IMR-90 (cell line): Measurements from ENCODE around the gene LRP1B. TPM values are rescaled to one million over a fixed set of nuclear protein-coding genes. Genes with fewer than 3 reads are reported as not detected.

Source experiments
- ATAC-seq: fragments of 200-7000 bp; cut with Tn5 transposase; 2 replicates; pipeline ENCODE4 v1.9.1; 2020; ENCODE audit warnings: low read depth, mild to moderate bottlenecking, moderate library complexity
- BruUV-seq: library from RNA; stranded (reverse); fragments of 400-500 nt; replicated peaks from 2 replicates; lab custom pipeline; 2021; lab: Mats Ljungman, UMichigan
- CTCF ChIA-PET: fragments of 300-600 bp; formaldehyde crosslinking; extraction: SDS; loops from one replicate; lab custom pipeline; 2021; ENCODE audit warnings: antibody characterized with exemption; lab: Yijun Ruan, JAX
- POLR2A ChIA-PET: fragments of 300-600 bp; sonication (Branson Sonifier 250); formaldehyde crosslinking; loops from one replicate; lab custom pipeline; 2022; ENCODE audit warnings: antibody characterized with exemption; ENCODE audit not compliant: unreplicated experiment; lab: Charles Lee
- DNase-seq: peaks from one replicate; pipeline ENCODE4 v3.0.0; 2013
- H2AFZ ChIP-seq: replicated peaks from 2 replicates; pipeline ENCODE3; 2013; ENCODE audit warnings: low read length, mild to moderate bottlenecking; ENCODE audit not compliant: poor library complexity
- H2AK5ac ChIP-seq: 2 replicates; pipeline ENCODE4 v1.6.1; 2013; ENCODE audit warnings: low read depth, low read length, inconsistent platforms
- H2AK9ac ChIP-seq: replicated peaks from 2 replicates; pipeline ENCODE3; 2013; ENCODE audit warnings: mild to moderate bottlenecking, low read depth, low read length, moderate library complexity; ENCODE audit not compliant: poor library complexity
- H2BK120ac ChIP-seq: 2 replicates; pipeline ENCODE4 v1.6.1; 2013; ENCODE audit warnings: low read depth, low read length, inconsistent platforms
- H2BK15ac ChIP-seq: 3 replicates; pipeline ENCODE4 v1.6.1; 2013; ENCODE audit warnings: low read depth, low read length, inconsistent platforms
- H2BK20ac ChIP-seq: 2 replicates; pipeline ENCODE4 v1.6.1; 2013; ENCODE audit warnings: low read depth, mild to moderate bottlenecking, inconsistent platforms, low read length, moderate library complexity
- H2BK5ac ChIP-seq: 2 replicates; pipeline ENCODE4 v1.6.1; 2013; ENCODE audit warnings: mild to moderate bottlenecking, low read depth, low read length, inconsistent platforms; ENCODE audit not compliant: poor library complexity, severe bottlenecking
- H3K14ac ChIP-seq: replicated peaks from 2 replicates; pipeline ENCODE4 v1.6.1; 2013; ENCODE audit warnings: low read depth, low read length, inconsistent platforms
- H3K18ac ChIP-seq: 2 replicates; pipeline ENCODE4 v1.6.1; 2013; ENCODE audit warnings: low read depth, low read length, control low read depth
- H3K23ac ChIP-seq: 2 replicates; pipeline ENCODE4 v1.6.1; 2013; ENCODE audit warnings: low read depth, low read length, inconsistent platforms
- H3K27ac ChIP-seq: 2 replicates; pipeline ENCODE4 v1.5.1; 2013; ENCODE audit warnings: mild to moderate bottlenecking, control low read depth, low read length; ENCODE audit not compliant: insufficient read depth
- H3K27me3 ChIP-seq: 2 replicates; pipeline ENCODE4 v1.6.1; 2013; ENCODE audit warnings: low read length; ENCODE audit not compliant: control insufficient read depth, insufficient read depth
- H3K36me3 ChIP-seq: 2 replicates; pipeline ENCODE4 v1.6.1; 2013; ENCODE audit warnings: low read length, mixed read lengths; ENCODE audit not compliant: control insufficient read depth, insufficient read depth
- H3K4ac ChIP-seq: 2 replicates; pipeline ENCODE4 v1.6.1; 2013; ENCODE audit warnings: low read depth, low read length, inconsistent platforms
- H3K4me1 ChIP-seq: 2 replicates; pipeline ENCODE4 v1.6.1; 2013; ENCODE audit warnings: low read length, mixed read lengths; ENCODE audit not compliant: control insufficient read depth, insufficient read depth
- H3K4me2 ChIP-seq: 2 replicates; pipeline ENCODE4 v1.6.1; 2013; ENCODE audit warnings: low read depth, mild to moderate bottlenecking, control low read depth, low read length, moderate library complexity
- H3K4me3 ChIP-seq: 2 replicates; pipeline ENCODE4 v1.5.1; 2013; ENCODE audit warnings: low read depth, mild to moderate bottlenecking, control low read depth, low read length, moderate library complexity; ENCODE audit not compliant: insufficient read depth
- H3K56ac ChIP-seq: 2 replicates; pipeline ENCODE4 v1.6.1; 2013; ENCODE audit warnings: low read length, inconsistent platforms; ENCODE audit not compliant: insufficient read depth; ENCODE audit errors: extremely low read depth
- H3K79me1 ChIP-seq, 2 experiments: 2 replicates each; pipeline ENCODE4 v1.6.1; 2013; ENCODE audit warnings: low read length in 2 of 2, inconsistent platforms in 1 of 2, low read depth in 1 of 2
- H3K9ac ChIP-seq: 2 replicates; pipeline ENCODE4 v1.6.1; 2013; ENCODE audit warnings: low read depth, low read length, control low read depth
- H3K9me1 ChIP-seq: 2 replicates; pipeline ENCODE4 v1.6.1; 2013; ENCODE audit warnings: low read length, inconsistent platforms; ENCODE audit not compliant: insufficient read depth
- H3K9me3 ChIP-seq: 2 replicates; pipeline ENCODE4 v1.6.1; 2013; ENCODE audit warnings: low read length; ENCODE audit not compliant: control insufficient read depth, insufficient read depth
- H4K20me1 ChIP-seq: 2 replicates; pipeline ENCODE4 v1.6.1; 2013; ENCODE audit warnings: low read length, inconsistent platforms; ENCODE audit not compliant: insufficient read depth
- H4K5ac ChIP-seq: 2 replicates; pipeline ENCODE4 v1.6.1; 2013; ENCODE audit warnings: mild to moderate bottlenecking, low read depth, low read length, control low read depth
- H4K8ac ChIP-seq, 2 experiments: 2 replicates each; pipeline ENCODE4 v1.6.1; 2013; ENCODE audit warnings: low read depth in 2 of 2, low read length in 2 of 2, control low read depth in 1 of 2, inconsistent platforms in 1 of 2
- H4K91ac ChIP-seq: 2 replicates; pipeline ENCODE4 v1.6.1; 2013; ENCODE audit warnings: low read depth, low read length, inconsistent platforms; ENCODE audit not compliant: insufficient read depth
- BHLHE40 ChIP-seq: fragments of 150-350 bp; IDR thresholded peaks from 2 replicates; pipeline ENCODE4 v1.6.1; 2016; ENCODE audit warnings: mild to moderate bottlenecking, low read depth, low read length
- CEBPB ChIP-seq: IDR thresholded peaks from 2 replicates; pipeline ENCODE4 v1.6.1; 2012; ENCODE audit warnings: low read depth, low read length, improper control_type of control experiment
- CHD1 ChIP-seq: IDR thresholded peaks from 2 replicates; pipeline ENCODE4 v1.6.1; 2012; ENCODE audit warnings: low read depth, low read length, improper control_type of control experiment
- CTCF ChIP-seq: conservative IDR thresholded peaks from 2 replicates; pipeline ENCODE4 v1.5.1; 2012; ENCODE audit warnings: mild to moderate bottlenecking, low read depth, low read length, improper control_type of control experiment
- FOS ChIP-seq: fragments of 150-350 bp; IDR thresholded peaks from 2 replicates; pipeline ENCODE4 v1.6.1; 2016; ENCODE audit warnings: low read depth, low read length
- MAFK ChIP-seq: IDR thresholded peaks from 2 replicates; pipeline ENCODE4 v1.6.1; 2012; ENCODE audit warnings: low read depth, low read length, improper control_type of control experiment
- MAZ ChIP-seq: IDR thresholded peaks from 2 replicates; pipeline ENCODE4 v1.6.1; 2012; ENCODE audit warnings: low read depth, mild to moderate bottlenecking, low read length, improper control_type of control experiment, moderate library complexity, borderline replicate concordance
- MXI1 ChIP-seq: IDR thresholded peaks from 2 replicates; pipeline ENCODE4 v1.6.1; 2012; ENCODE audit warnings: low read depth, mild to moderate bottlenecking, low read length, moderate library complexity, borderline replicate concordance
- NFE2L2 ChIP-seq: fragments of 150-350 bp; IDR thresholded peaks from 2 replicates; pipeline ENCODE4 v1.6.1; 2016; ENCODE audit warnings: low read depth, mild to moderate bottlenecking, low read length
- POLR2A ChIP-seq: IDR thresholded peaks from 2 replicates; pipeline ENCODE4 v1.6.1; 2012; ENCODE audit warnings: mild to moderate bottlenecking, low read depth, low read length
- RAD21 ChIP-seq: IDR thresholded peaks from 2 replicates; pipeline ENCODE4 v1.6.1; 2012; ENCODE audit warnings: low read length, improper control_type of control experiment
- RCOR1 ChIP-seq: IDR thresholded peaks from 2 replicates; pipeline ENCODE4 v1.6.1; 2012; ENCODE audit warnings: mild to moderate bottlenecking, low read length, improper control_type of control experiment; ENCODE audit not compliant: insufficient replicate concordance
- RFX5 ChIP-seq: IDR thresholded peaks from 2 replicates; pipeline ENCODE4 v1.8.0; 2012; ENCODE audit warnings: low read depth, mild to moderate bottlenecking, low read length, moderate library complexity
- SMC3 ChIP-seq: fragments of 150-350 bp; IDR thresholded peaks from 2 replicates; pipeline ENCODE4 v1.6.1; 2016; ENCODE audit warnings: low read depth, mild to moderate bottlenecking, antibody characterized with exemption, low read length, moderate library complexity
- USF2 ChIP-seq: fragments of 150-350 bp; IDR thresholded peaks from 2 replicates; pipeline ENCODE4 v1.6.1; 2017; ENCODE audit warnings: mild to moderate bottlenecking, antibody characterized with exemption, low read length, low read depth
- WGBS, 2 experiments: methylation state at CpG; one replicate each; pipeline versions ENCODE4 v1.1.5 to v1.1.7; 2013; ENCODE audit warnings: missing lambda C conversion rate in 2 of 2; ENCODE audit not compliant: insufficient read length in 1 of 2; ENCODE audit errors: extremely low coverage in 2 of 2; 5-methylcytosine and 5-hydroxymethylcytosine counted together
- dilution Hi-C: fragments of 300-500 bp; cut with HindIII; formaldehyde crosslinking; loops from one replicate; pipeline ENCODE4 v1.14.3; 2018; ENCODE audit warnings: low sequenced_read_pairs; ENCODE audit not compliant: unreplicated experiment
- in situ Hi-C: fragments of 300-500 bp; cut with MboI; formaldehyde crosslinking; loops from 3 replicates; pipeline ENCODE4 v1.14.3; 2019; ENCODE audit warnings: low sequenced_read_pairs, inconsistent platforms, mixed read lengths
- intact Hi-C: fragments of 100-400 bp; cut with micrococcal nuclease; formaldehyde crosslinking; loops from 2 replicates; pipeline ENCODE4 v1.10.0; 2022
- polyA plus RNA-seq, 3 experiments: library from polyadenylated mRNA; depleted of rRNA; stranded (reverse); fragments of >200 nt; gene quantifications; 2 replicates each; pipeline ENCODE4 v1.2.3, GENCODE V29; 2012; ENCODE audit warnings: low replicate concordance in 1 of 3
- total RNA-seq: library from RNA; depleted of rRNA; stranded (reverse); fragments of >200 nt; gene quantifications from 2 replicates; pipeline ENCODE4 v1.2.3, GENCODE V29; 2012
- TF ChIP-seq, protein P1 (sequence below): fragments of 150-350 bp; IDR thresholded peaks from 2 replicates; pipeline ENCODE4 v1.6.1; 2016; ENCODE audit warnings: low read depth, mild to moderate bottlenecking, low read length, moderate library complexity, borderline replicate concordance

LRP1B gene
- total and polyA plus RNA-seq, 2 of the 4 experiments (the other 2 are of a cell fraction), result under 0.01 to 0.02 TPM

- DNase-seq, result no peak
- H2BK5ac ChIP-seq, result no peak overlapping the region
- H2AFZ ChIP-seq, result no peak overlapping the region
- H3K14ac ChIP-seq, result no peak overlapping the region
- no peak overlapping the region for H3K4ac ChIP-seq
- H2AK9ac ChIP-seq, result no peak overlapping the region
- intact Hi-C loops (no loop called here), dilution Hi-C loops (no loop called here), in situ Hi-C loops (no loop called here)
- H3K23ac ChIP-seq, result no peak overlapping the region
- no peaks in the 10 kb centered on the region for H3K4me1 ChIP-seq
- H3K36me3 ChIP-seq, result no peaks in the 10 kb centered on the region
- ChIA-PET CTCF (no interaction called here), POLR2A (interaction anchor here (0.7 kb wide), 1 partner anchor 263 kb away, joined by 3 read pairs; no protein-coding TSS in a partner anchor)
- H3K27me3 ChIP-seq, result no peaks in the 10 kb centered on the region
- no TSS peak for BruUV-seq
- H3K56ac ChIP-seq, result no peak overlapping the region
- no peak overlapping the region for H3K18ac ChIP-seq
- H3K9me3 ChIP-seq, result peaks cover 3% of the 10 kb centered on the region; the same call in 1 of the 2 replicates
- no peaks in the 10 kb centered on the region for H3K79me1 ChIP-seq
- ATAC-seq, result no peak
- H4K20me1 ChIP-seq, result no peaks in the 10 kb centered on the region
- no peak overlapping the region for H3K9ac ChIP-seq
- no peak overlapping the region for H4K5ac ChIP-seq
- H3K9me1 ChIP-seq, result no peaks in the 10 kb centered on the region
- H3K27ac ChIP-seq, result no peak overlapping the region
- H2AK5ac ChIP-seq, result no peak overlapping the region
- no peak overlapping the region for H2BK120ac ChIP-seq
- H2BK20ac ChIP-seq, result no peak overlapping the region
- no peak overlapping the region for H3K4me2 ChIP-seq
- H4K8ac ChIP-seq, result no peak overlapping the region
- no peak overlapping the region for H4K91ac ChIP-seq
- H2BK15ac ChIP-seq, result no peak overlapping the region
- TF ChIP-seq CHD1 (no peak), RFX5 (no peak), POLR2A (no peak), BHLHE40 (no peak), MXI1 (no peak), MAFK (no peak), CTCF (no peak), USF2 (no peak), CEBPB (no peak), FOS (no peak), NFE2L2 (no peak), RAD21 (no peak), SMC3 (no peak), MAZ (no peak), RCOR1 (no peak)
- TF ChIP-seq, protein P1, sequence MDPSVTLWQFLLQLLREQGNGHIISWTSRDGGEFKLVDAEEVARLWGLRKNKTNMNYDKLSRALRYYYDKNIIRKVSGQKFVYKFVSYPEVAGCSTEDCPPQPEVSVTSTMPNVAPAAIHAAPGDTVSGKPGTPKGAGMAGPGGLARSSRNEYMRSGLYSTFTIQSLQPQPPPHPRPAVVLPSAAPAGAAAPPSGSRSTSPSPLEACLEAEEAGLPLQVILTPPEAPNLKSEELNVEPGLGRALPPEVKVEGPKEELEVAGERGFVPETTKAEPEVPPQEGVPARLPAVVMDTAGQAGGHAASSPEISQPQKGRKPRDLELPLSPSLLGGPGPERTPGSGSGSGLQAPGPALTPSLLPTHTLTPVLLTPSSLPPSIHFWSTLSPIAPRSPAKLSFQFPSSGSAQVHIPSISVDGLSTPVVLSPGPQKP, result no peak
- no peak overlapping the region for H3K4me3 ChIP-seq
- no CpG with 5 or more reads among the region's 3 CpGs for WGBS, 2 experiments
Measured at GRCh38 chr2:141728142-141728541, 402.7 kb downstream of the LRP1B start.
